Cardiac fibroblast (primary cell): ENCODE measurements around the gene SFSWAP.
"Not testable (repeated sequence)": the region's sequence is repeated elsewhere in the genome, so short reads cannot be mapped to it uniquely, and the experiment has no call there.

Experiments used
- DNase-seq, 2 donors: peaks; one replicate each; pipeline versions ENCODE4 v3.0.0 to v3.0.0-alpha.2; 2010; ENCODE audit warnings: low read depth in 2 of 2
- H3K4me3 ChIP-seq, 2 donors: replicated peaks in 1 of 2; 1 replicate in 1 of 2; 2 replicates in 1 of 2; pipeline ENCODE4 v1.5.1; 2011; ENCODE audit warnings: low read depth in 2 of 2, low read length in 2 of 2, mild to moderate bottlenecking in 2 of 2, moderate library complexity in 1 of 2
- TF ChIP-seq, protein P1 (sequence below): IDR thresholded peaks from one replicate; pipeline ENCODE4 v1.5.1; 2011; ENCODE audit warnings: low read depth, mild to moderate bottlenecking, low read length, inconsistent platforms

SFSWAP gene

DNA sequence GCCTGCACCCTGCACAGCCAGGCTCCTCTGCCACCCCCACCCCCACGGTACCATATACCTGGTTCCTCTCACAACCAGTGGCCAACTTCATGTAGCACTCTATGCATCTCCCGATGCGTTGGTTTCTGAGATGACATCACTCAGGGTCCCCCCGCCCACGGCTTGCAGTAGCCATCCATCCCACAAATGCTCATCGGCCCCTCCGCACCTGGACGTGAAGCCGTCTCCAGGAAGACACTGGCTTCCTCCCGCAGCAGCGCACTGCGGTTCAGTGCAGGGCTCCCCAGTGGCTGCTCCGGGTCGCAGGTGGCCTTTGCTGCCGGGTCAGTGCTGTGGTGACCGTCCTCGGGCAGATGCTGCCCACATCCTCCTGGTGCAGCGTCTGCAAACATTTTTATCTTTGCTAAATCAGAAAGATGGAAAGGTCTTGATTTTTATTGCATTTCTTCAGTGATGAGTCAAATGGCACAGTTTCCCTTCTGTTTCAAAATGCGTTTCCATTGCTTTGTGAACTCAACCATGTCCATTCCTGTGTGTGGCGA, 89.8 kb downstream of the SFSWAP start:
- H3K4me3 ChIP-seq, result no peak overlapping the region
- DNase-seq, result no peak
- TF ChIP-seq, protein P1, sequence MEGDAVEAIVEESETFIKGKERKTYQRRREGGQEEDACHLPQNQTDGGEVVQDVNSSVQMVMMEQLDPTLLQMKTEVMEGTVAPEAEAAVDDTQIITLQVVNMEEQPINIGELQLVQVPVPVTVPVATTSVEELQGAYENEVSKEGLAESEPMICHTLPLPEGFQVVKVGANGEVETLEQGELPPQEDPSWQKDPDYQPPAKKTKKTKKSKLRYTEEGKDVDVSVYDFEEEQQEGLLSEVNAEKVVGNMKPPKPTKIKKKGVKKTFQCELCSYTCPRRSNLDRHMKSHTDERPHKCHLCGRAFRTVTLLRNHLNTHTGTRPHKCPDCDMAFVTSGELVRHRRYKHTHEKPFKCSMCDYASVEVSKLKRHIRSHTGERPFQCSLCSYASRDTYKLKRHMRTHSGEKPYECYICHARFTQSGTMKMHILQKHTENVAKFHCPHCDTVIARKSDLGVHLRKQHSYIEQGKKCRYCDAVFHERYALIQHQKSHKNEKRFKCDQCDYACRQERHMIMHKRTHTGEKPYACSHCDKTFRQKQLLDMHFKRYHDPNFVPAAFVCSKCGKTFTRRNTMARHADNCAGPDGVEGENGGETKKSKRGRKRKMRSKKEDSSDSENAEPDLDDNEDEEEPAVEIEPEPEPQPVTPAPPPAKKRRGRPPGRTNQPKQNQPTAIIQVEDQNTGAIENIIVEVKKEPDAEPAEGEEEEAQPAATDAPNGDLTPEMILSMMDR, result no peak

DNA sequence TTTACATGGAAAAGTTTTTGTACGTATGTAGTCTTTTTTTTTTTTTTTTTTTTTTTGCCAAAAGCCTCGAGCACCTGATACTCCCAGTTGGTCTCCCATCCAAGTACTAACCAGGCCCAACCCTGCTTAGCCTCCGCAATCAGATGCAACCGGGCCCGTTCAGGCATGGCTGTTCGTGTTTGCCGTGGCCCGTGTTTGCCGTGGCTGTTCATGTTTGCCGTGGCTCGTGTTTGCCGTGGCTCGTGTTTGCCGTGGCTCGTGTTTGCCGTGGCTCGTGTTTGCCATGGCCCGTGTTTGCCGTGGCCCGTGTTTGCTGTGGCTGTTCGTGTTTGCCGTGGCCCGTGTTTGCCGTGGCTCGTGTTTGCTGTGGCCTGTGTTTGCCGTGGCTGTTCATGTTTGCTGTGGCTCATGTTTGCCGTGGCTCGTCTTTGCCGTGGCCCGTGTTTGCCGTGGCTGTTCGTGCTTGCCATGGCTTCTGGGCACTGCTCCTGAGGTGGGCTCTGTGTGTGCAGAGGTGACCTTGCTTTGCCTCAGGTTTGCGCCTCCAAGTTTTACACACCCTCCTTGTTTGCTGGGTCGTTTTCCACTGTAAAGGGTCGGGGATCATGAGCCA, 90.5 kb downstream of the SFSWAP start:
- TF ChIP-seq, protein P1, result no peak
- DNase-seq, result no peak

DNA sequence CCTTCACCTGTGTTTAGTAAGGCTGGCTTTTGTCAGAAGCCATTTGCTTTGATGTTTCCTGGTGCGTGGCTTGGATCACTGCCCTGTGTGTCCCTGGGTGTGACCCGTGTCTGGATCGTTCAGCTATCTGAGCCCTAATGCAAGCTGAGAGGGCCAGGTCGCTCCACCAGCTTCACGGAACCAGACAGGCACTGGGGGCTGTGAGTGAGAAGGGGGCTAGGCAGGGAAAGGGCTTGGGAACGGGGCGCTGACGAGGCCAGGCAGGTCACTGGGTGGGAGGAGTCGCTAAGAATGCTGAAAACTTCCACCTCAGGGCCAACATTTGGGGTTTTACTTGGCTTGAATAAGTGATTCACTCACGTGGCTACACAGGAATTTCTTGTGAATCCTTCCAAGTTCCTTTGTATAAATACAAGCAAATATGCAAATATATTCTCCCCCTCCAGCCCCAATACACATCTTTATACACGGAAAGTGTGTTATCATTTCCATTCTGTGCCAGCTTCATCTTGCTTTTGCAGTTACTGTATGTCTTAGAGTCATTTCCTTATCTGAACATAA, 93.2 kb downstream of the SFSWAP start:
- TF ChIP-seq, protein P1, result no peak
- peak; percentile 57 to 63 for DNase-seq
- no peak overlapping the region for H3K4me3 ChIP-seq

More for the DNA sequence above, 90.5 kb downstream of the SFSWAP start:
- H3K4me3 ChIP-seq, result no peak overlapping the region

DNA sequence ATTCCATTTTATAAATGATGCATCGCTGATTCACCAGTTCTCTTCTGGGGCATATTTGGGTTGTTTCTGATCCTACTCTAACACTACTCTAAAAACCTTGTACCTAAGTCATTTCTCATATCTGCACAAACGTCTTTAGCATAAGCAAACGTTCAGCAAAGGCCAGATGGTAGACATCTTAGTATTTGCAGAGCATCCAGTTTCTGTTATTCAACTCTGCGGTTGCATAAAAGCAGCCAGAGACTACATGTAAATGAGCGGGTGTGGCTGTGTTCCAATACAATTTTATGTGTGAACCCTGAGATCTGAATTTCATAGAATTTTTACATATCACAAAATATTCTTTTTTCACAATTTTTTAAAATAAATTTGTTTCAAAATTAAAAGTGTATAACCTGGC, 94.5 kb downstream of the SFSWAP start:
- H3K4me3 ChIP-seq, result no peak overlapping the region
- DNase-seq, result no peak
- TF ChIP-seq, protein P1, result no peak

DNA sequence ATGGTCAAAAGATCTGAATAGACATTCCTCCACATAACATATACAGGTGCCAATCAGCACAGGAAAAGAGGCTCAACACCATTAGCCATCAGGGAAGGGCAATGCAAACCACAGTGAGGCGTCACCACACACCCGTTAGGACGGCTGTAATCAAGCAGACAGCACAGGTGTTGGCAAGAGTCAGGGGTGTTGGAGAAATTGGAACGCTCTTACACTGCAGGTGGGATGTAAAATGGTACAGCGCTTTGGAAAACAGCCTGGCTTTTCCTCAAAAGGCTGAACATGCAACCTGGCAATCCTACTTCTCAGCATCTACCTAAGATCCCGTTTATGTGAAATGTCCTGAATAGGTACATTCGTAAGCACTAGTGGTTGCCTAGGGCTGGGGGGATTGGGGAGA, 95.8 kb downstream of the SFSWAP start:
- TF ChIP-seq, protein P1, result no peak
- DNase-seq, result no peak
- no peak overlapping the region for H3K4me3 ChIP-seq

DNA sequence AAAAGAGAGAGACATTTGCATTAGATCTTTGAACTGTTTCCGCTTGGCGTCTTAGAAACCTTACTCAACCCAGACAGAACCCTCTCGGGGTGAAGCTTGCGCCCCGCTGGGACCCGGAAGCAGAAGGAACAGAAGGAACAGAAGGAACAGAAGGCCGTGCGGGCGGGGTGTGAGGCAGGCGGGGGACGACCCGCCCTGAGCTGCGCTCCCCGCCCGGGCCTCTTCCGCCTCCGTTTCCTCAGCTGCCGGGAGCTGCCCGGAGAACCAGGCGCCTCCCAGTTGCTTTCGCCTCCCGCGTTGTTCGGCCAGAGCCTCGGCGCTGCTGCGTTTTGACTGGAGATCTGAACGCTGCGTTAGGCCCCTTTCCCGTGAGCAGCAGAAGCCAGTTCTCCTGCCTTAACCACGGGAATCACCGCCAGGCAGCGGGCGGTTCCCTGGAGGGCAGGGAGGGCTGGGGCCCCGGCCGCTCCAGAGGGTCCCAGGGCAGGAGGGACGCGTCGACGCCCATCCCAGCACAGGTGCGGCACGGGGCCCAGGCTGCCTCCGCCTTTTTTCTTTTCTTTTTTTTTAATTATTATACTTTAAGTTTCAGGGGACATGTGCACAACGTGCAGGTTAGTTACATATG, 98.0 kb downstream of the SFSWAP start:
- TF ChIP-seq, protein P1, result no peak
- peak overlapping the region in 1 of 2 donors; percentile 33 for H3K4me3 ChIP-seq
- DNase-seq, result peak; percentile 29 to 43

DNA sequence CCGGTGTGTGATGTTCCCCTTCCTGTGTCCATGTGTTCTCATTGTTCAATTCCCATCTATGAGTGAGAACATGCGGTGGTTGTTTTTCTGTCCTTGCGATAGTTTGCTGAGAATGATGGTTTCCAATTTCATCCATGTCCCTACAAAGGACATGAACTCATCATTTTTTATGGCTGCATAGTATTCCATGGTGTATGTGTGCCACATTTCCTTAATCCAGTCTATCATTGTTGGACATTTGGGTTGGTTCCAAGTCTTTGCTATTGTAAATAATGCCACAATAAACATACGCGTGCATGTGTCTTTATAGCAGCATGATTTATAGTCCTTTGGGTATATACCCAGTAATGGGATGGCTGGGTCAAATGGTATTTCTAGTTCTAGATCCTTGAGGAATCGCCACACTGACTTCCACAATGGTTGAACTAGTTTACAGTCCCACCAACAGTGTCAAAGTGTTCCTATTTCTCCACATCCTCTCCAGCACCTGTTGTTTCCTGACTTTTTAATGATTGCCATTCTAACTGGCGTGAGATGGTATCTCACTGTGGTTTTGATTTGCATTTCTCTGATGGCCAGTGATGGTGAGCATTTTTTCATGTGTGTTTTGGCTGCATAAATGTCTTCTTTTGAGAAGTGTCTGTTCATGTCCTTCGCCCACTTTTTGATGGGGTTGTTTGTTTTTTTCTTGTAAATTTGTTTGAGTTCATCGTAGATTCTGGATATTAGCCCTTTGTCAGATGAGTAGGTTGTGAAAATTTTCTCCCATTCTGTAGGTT, 98.8 kb downstream of the SFSWAP start:
- H3K4me3 ChIP-seq, result not testable (repeated sequence)

More for the DNA sequence above, 98.8 kb downstream of the SFSWAP start:
- not testable (repeated sequence) for DNase-seq
